GM19043 (cell line): ENCODE results near the gene ALDH1A2.
"Not testable (repeated sequence)": the region's sequence is repeated elsewhere in the genome, so short reads cannot be mapped to it uniquely, and the experiment has no call there.

Source experiments
- ATAC-seq: cut with Tn5 transposase; IDR thresholded peaks from one replicate; pipeline ENCODE4 v1.9.1; 2021; ENCODE audit warnings: low read depth; ENCODE audit not compliant: unreplicated experiment

Gene ALDH1A2

GRCh38 chr15:58002338-58003126 is 63.0 kb downstream of the ALDH1A2 start:
- no peak for ATAC-seq

- not testable (repeated sequence) for ATAC-seq
Measured at GRCh38 chr15:57999699-58000098, 65.8 kb downstream of the ALDH1A2 start.

- no peak for ATAC-seq
Measured at GRCh38 chr15:57996561-57996960, 69.0 kb downstream of the ALDH1A2 start.

GRCh38 chr15:57994221-57995049 is 71.1 kb downstream of the ALDH1A2 start:
- ATAC-seq, result no peak

- ATAC-seq, result no peak
Measured at GRCh38 chr15:57993409-57994145, 71.9 kb downstream of the ALDH1A2 start.

GRCh38 chr15:57992761-57993355 is 72.7 kb downstream of the ALDH1A2 start:
- no peak for ATAC-seq

- no peak for ATAC-seq
Measured at GRCh38 chr15:57973534-57973933, 92.0 kb downstream of the ALDH1A2 start.

GRCh38 chr15:57972864-57973263 is 92.6 kb downstream of the ALDH1A2 start:
- ATAC-seq, result no peak

- no peak for ATAC-seq
Measured at GRCh38 chr15:57969996-57970395, 95.5 kb downstream of the ALDH1A2 start.

- no peak for ATAC-seq
Measured at GRCh38 chr15:57969355-57969754, 96.2 kb downstream of the ALDH1A2 start.

- ATAC-seq, result no peak
Measured at GRCh38 chr15:57962887-57963286, 102.6 kb downstream of the ALDH1A2 start.

- no peak for ATAC-seq
Measured at GRCh38 chr15:57961919-57962318, 103.6 kb downstream of the ALDH1A2 start.

- ATAC-seq, result no peak
Measured at GRCh38 chr15:57957113-57957512, 108.4 kb downstream of the ALDH1A2 start.

GRCh38 chr15:57953874-57954273 is 111.6 kb downstream of the ALDH1A2 start:
- ATAC-seq, result no peak

- no peak for ATAC-seq
Measured at GRCh38 chr15:57951328-57951932, 114.1 kb downstream of the ALDH1A2 start.

GRCh38 chr15:57950381-57950946 is 115.0 kb downstream of the ALDH1A2 start:
- ATAC-seq, result no peak

GRCh38 chr15:57949374-57949943 is 116.1 kb downstream of the ALDH1A2 start:
- no peak for ATAC-seq

GRCh38 chr15:57948351-57949289 is 116.9 kb downstream of the ALDH1A2 start:
- ATAC-seq, result no peak
